ENCODE measurements around the gene PSG7. TPM values are rescaled to one million over a fixed set of nuclear protein-coding genes. Genes with fewer than 3 reads are reported as not detected.
"Not testable (repeated sequence)": the region's sequence is repeated elsewhere in the genome, so short reads cannot be mapped to it uniquely, and the experiment has no call there.

Gene PSG7
- polyA plus RNA-seq, 1 experiment: 0.10 TPM

GRCh38 chr19:42881279-42881678 lies 55.7 kb downstream of the PSG7 start:
- CTCF ChIA-PET; H3K9me3 ChIP-seq (ENCODE audit: control insufficient read depth, insufficient read depth, low read length); DNase-seq (ENCODE audit: low read depth, low spot score); POLR2A ChIA-PET; H3K27ac ChIP-seq (ENCODE audit: low read depth, low read length); H3K27me3 ChIP-seq (ENCODE audit: control insufficient read depth, insufficient read depth, low read length); H3K4me3 ChIP-seq (ENCODE audit: low read depth, low read length): not testable (repeated sequence)
- peak; percentile 35 for TF ChIP-seq CTCF (IDR thresholded peaks at IDR 0.05; ENCODE audit: low read depth, low read length)

GRCh38 chr19:42880621-42881020 lies 56.4 kb downstream of the PSG7 start:
- POLR2A ChIA-PET; H3K4me3 ChIP-seq (ENCODE audit: low read depth, low read length); H3K27ac ChIP-seq (ENCODE audit: low read depth, low read length); CTCF ChIA-PET; H3K9me3 ChIP-seq (ENCODE audit: control insufficient read depth, insufficient read depth, low read length); DNase-seq (ENCODE audit: low read depth, low spot score); H3K27me3 ChIP-seq (ENCODE audit: control insufficient read depth, insufficient read depth, low read length): not testable (repeated sequence)

GRCh38 chr19:42879613-42880012 lies 57.4 kb downstream of the PSG7 start, which contains the start of gene PSG1:
TSS of gene PSG1 (minus strand) at chr19:42879713. CDS start at chr19:42879581, 132 bp downstream.
- no peak for DNase-seq (ENCODE audit: low read depth, low spot score)
- H3K4me3 ChIP-seq (ENCODE audit: low read depth, low read length): no peak within 1 kb of the TSS
- no peak within 1 kb of the TSS for H3K27ac ChIP-seq (ENCODE audit: low read depth, low read length)
- H3K9me3 ChIP-seq (ENCODE audit: control insufficient read depth, insufficient read depth, low read length): peaks cover 10% of the 10 kb centered on the region
- ChIA-PET CTCF (no interaction called here), POLR2A (no interaction called here)
- no peak for TF ChIP-seq CTCF (IDR thresholded peaks at IDR 0.05; ENCODE audit: low read depth, low read length)
- no peaks in the 10 kb centered on the region for H3K27me3 ChIP-seq (ENCODE audit: control insufficient read depth, insufficient read depth, low read length)

- not testable (repeated sequence) for H3K9me3 ChIP-seq (ENCODE audit: control insufficient read depth, insufficient read depth, low read length); DNase-seq (ENCODE audit: low read depth, low spot score); H3K27me3 ChIP-seq (ENCODE audit: control insufficient read depth, insufficient read depth, low read length); H3K4me3 ChIP-seq (ENCODE audit: low read depth, low read length)
- POLR2A ChIA-PET: interaction anchor here (0.6 kb wide), 1 partner anchor 54 kb away, joined by 8 read pairs; no protein-coding TSS in a partner anchor
- CTCF ChIA-PET: interaction anchor here (1.6 kb wide), 1 partner anchor 9 kb away, joined by 7 read pairs; no protein-coding TSS in a partner anchor
- peak overlapping the region; percentile 96 for H3K27ac ChIP-seq (ENCODE audit: low read depth, low read length)
These were observed 60.4 kb downstream of the PSG7 start for GRCh38 chr19:42876596-42876995.

- POLR2A ChIA-PET: interaction anchor here (0.6 kb wide), 1 partner anchor 53 kb away, joined by 8 read pairs; no protein-coding TSS in a partner anchor
- not testable (repeated sequence) for H3K4me3 ChIP-seq (ENCODE audit: low read depth, low read length); H3K9me3 ChIP-seq (ENCODE audit: control insufficient read depth, insufficient read depth, low read length); H3K27me3 ChIP-seq (ENCODE audit: control insufficient read depth, insufficient read depth, low read length); DNase-seq (ENCODE audit: low read depth, low spot score)
- CTCF ChIA-PET: interaction anchor here (1.6 kb wide), 1 partner anchor 9 kb away, joined by 7 read pairs; no protein-coding TSS in a partner anchor
- peak overlapping the region; percentile 96 for H3K27ac ChIP-seq (ENCODE audit: low read depth, low read length)
These were observed 61.1 kb downstream of the PSG7 start for GRCh38 chr19:42875881-42876280.

- peak overlapping the region; percentile 96 for H3K27ac ChIP-seq (ENCODE audit: low read depth, low read length)
- POLR2A ChIA-PET; H3K9me3 ChIP-seq (ENCODE audit: control insufficient read depth, insufficient read depth, low read length); H3K4me3 ChIP-seq (ENCODE audit: low read depth, low read length); H3K27me3 ChIP-seq (ENCODE audit: control insufficient read depth, insufficient read depth, low read length): not testable (repeated sequence)
- peak; percentile 67 for DNase-seq (ENCODE audit: low read depth, low spot score)
- CTCF ChIA-PET: interaction anchor here (0.5 to 1.5 kb wide), 2 partner anchors 10 to 25 kb away, joined by 3 to 7 read pairs; no protein-coding TSS in a partner anchor
These were observed 61.9 kb downstream of the PSG7 start for GRCh38 chr19:42874901-42875813.

GRCh38 chr19:42874136-42874535 lies 62.9 kb downstream of the PSG7 start:
- POLR2A ChIA-PET; H3K9me3 ChIP-seq (ENCODE audit: control insufficient read depth, insufficient read depth, low read length); DNase-seq (ENCODE audit: low read depth, low spot score); H3K27me3 ChIP-seq (ENCODE audit: control insufficient read depth, insufficient read depth, low read length); H3K4me3 ChIP-seq (ENCODE audit: low read depth, low read length): not testable (repeated sequence)
- peak overlapping the region; percentile 96 for H3K27ac ChIP-seq (ENCODE audit: low read depth, low read length)
- CTCF ChIA-PET: interaction anchor here (0.5 to 1.5 kb wide), 2 partner anchors 11 to 24 kb away, joined by 3 to 7 read pairs; no protein-coding TSS in a partner anchor

Other genes starting within 250 kb of the PSG7 start
- 0.14 and 0.15 TPM in 2 replicates for gene PSG3, start 196.7 kb downstream of the PSG7 start, polyA plus RNA-seq (2011; rRNA removed)
- 0.05 and 0.17 TPM in 2 replicates for gene PSG8, start 171.5 kb downstream of the PSG7 start, polyA plus RNA-seq (2011; rRNA removed)
- gene PSG1, start 57.5 kb downstream of the PSG7 start, polyA plus RNA-seq (2011; rRNA removed): 2.1 and 2.4 TPM in 2 replicates
- gene PSG6, start 19.3 kb downstream of the PSG7 start, polyA plus RNA-seq (2011; rRNA removed): not detected in 2 replicates
- gene PSG11, start 89.3 kb upstream of the PSG7 start, polyA plus RNA-seq (2011; rRNA removed): 0.11 TPM in 1 of 2 replicates, not detected in the other
- 0.71 and 1.0 TPM in 2 replicates for gene PSG2, start 145.5 kb upstream of the PSG7 start, polyA plus RNA-seq (2011; rRNA removed)
- gene PSG5, start 249.3 kb upstream of the PSG7 start, polyA plus RNA-seq (2011; rRNA removed): 115 and 135 TPM in 2 replicates

Measured in AG04450 (cell line).